GM19043 (cell line): ENCODE data around the gene GBP3.
"Not testable (repeated sequence)": the region's sequence is repeated elsewhere in the genome, so short reads cannot be mapped to it uniquely, and the experiment has no call there.

Experiments used
- ATAC-seq: cut with Tn5 transposase; IDR thresholded peaks from one replicate; pipeline ENCODE4 v1.9.1; 2021; ENCODE audit warnings: low read depth; ENCODE audit not compliant: unreplicated experiment

GBP3 gene

DNA sequence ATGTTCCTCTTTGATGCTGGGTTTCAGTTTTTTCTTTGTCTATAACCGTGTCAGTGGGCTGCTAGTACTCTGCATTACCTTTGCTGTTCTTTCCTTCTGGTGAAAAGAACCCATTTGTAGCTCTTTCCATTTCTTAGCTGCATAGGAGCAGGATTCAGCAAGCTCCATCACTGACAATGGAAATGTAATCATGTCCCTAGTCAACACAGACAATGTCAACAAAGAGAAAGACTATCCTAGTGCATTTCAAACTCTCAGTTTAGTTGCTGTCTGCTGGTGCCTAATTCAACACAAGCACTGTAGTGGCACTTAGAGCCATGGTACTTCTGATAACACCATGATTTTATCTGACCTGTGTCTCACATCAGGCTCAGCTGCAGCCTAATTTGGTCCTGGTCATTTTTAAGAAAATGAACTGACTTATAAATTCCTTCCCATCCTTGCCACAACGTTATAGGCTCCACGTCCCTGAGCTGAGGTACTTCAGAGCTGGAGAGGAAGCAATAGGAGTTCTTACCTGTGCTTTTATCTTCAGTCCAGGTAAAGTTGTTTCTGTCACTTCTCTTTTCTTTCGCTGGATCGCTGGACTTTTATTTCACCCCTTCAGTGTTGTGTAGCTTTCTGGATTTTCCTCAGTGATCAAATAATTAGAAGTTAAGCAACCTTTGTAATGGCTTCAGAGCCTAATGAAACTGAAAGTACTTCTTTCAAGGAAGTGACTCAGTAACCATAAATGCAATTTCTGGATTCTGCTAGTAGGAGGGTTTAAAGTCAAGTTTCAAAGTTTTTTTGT, at the start of gene GBP3:
Gene GBP3, minus strand, starts transcription at position 700 of the 793 bp plus-strand sequence. CDS start 2,145 bp downstream, outside the sequence.
- peak; percentile 91 for ATAC-seq

GRCh38 chr1:89070509-89070908, 47.8 kb upstream of the GBP3 start:
- ATAC-seq, result no peak

DNA sequence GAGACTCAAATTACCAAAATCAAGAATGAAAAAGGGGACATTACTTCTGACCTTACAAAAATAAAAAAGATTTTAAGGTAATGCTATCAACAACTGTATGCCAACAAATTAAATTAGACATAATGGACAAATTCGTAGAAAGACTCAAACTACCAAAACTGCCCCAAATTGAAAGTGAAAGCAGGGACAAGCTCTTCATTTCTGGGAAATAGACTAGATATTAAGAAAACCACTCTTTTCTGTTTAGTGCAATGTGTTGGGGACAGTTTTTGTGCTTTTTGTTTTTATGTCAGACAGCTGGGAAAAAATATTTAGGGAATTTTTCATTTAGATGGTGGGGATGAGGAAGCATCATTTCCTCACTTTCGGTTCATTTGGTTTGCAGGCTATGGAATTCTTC, 47.3 kb upstream of the GBP3 start:
- ATAC-seq, result no peak

DNA sequence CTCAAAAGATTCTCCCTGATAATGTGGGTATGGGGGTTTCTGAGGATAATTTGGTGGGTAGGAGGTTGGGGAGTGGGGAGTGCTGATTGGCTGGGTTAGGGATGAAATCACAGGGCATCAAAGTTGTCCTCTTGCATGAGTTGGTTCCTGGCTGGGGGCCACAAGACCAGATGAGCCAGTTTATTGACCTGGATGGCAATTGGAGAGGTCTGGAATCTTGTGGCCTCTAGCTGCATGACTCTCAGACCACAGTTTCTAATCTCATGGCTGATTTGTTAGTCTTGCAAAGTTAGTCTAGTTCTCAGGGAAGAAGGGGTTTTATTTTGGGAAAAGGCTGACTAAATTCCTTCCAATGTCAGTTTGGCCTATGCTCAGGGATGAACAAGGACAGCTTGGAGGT, 45.6 kb upstream of the GBP3 start:
- no peak for ATAC-seq

- ATAC-seq, result peak; percentile 51
Measured at GRCh38 chr1:89065079-89065868, 42.6 kb upstream of the GBP3 start, which contains the start of gene GBP1. Gene GBP1, minus strand, starts transcription at chr1:89065208. Its CDS starts 1,974 bp downstream, at chr1:89063234.

DNA sequence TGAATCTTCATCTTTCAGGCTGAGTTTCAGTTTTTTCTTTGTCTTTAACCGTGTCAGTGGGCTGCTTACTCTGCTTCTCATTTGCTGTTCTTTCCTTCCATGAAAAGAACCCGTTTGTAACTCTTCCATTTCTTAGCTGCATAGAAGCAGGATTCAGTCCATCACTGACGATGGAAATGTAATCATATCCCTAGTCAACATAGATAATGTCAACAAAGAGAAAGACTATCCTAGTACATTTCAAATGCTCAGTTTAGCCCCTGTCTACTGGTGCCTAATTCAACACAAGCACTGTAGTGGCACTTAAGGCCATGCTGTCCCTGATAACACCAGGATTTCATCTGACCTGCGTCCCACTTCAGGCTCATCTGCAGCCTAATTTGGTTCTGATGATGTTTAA, 42.0 kb upstream of the GBP3 start:
- ATAC-seq, result peak; percentile 48

GRCh38 chr1:89063094-89063493, 40.4 kb upstream of the GBP3 start:
- no peak for ATAC-seq

DNA sequence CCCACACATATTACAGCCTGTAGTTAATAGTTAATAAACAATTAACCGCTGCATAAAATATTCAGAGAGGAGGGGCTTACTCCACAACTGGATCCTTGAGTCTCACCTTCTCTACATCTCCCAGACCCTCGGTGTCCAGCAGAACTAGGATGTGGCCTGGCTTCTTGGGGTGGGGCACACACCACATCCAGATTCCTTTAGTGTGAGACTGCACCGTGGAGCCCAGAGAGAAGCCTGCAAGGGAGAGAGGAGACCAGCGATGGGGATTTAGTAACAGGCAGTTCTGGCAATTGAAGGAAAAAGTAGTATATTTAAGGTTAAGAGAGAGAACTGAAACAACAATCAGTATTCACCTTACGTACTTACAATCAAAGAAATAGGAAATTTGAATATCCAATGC, 37.4 kb upstream of the GBP3 start:
- ATAC-seq, result no peak

GRCh38 chr1:89051955-89052312, 29.3 kb upstream of the GBP3 start:
- no peak for ATAC-seq

DNA sequence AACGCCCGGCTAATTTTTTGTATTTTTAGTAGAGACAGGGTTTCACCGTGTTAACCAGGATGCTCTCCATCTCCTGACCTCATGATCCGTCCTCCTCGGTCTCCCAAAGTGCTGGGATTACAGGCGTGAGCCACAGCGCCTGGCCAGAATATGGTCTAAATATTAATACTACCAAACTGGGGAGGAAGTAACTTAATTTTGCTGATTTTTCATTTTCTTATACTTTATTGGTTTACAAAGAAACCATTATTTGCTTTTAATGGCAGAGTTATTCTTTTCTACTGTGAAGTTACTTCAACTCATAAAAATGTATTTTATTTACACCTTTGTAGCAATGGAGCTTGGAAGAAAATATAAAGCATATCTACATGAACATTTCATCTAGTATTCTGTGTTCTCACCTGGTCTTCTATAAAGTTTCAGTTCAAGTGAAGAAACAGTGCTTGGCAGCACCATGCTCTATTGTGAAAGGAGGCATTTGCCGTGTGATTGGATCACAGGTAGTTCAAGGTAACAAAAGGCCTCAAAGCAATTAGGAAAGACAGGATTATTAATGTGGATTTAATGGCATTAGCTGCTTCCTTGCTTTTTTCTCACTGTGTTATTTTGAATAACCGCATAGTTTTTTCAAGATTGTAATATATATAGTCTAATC, 28.8 kb upstream of the GBP3 start:
- ATAC-seq, result no peak

GRCh38 chr1:89050649-89051033, 28.0 kb upstream of the GBP3 start:
- ATAC-seq, result no peak

- ATAC-seq, result not testable (repeated sequence)
Measured at GRCh38 chr1:89049901-89050648, 27.4 kb upstream of the GBP3 start.

DNA sequence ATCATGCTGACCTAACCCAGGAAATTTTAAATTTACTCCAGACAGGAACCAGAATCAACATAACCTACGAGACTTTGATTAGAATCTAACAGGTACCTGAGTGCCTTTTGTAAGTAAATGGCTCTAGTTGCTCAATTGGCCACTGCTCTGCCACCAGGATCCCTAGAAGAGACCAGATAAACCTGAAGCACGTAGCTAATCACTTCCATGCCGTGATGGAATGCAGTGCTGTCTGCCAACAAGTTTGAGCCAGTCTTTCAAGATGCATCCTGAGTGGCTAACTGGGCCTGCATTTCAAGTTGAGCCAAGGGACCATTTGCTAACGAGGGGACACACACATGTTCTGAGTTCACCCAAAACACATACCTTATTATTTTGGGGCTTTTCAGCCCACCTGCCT, 26.5 kb upstream of the GBP3 start:
- ATAC-seq, result not testable (repeated sequence)

DNA sequence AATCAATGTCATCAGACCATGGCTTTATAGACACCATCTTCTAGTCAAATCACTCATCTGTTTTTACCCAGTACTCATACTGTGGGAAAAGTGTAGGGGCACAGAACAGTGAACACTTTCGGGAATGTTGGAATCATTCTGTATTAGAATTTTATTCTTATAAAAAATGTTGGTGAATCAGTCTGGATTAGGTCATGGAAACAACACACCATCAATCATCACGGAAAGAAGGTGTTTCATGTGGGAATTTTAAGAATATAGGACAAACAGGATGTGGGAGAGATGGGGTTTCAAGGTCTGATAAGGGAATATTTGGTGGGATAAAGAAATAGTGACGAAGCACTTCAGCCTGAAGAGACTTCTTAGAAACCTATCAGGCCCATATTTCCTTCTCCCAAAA, 25.1 kb upstream of the GBP3 start:
- no peak for ATAC-seq

- ATAC-seq, result not testable (repeated sequence)
Measured at GRCh38 chr1:89046318-89047183, 23.9 kb upstream of the GBP3 start.

- no peak for ATAC-seq
Measured at GRCh38 chr1:89044970-89045721, 22.5 kb upstream of the GBP3 start.

DNA sequence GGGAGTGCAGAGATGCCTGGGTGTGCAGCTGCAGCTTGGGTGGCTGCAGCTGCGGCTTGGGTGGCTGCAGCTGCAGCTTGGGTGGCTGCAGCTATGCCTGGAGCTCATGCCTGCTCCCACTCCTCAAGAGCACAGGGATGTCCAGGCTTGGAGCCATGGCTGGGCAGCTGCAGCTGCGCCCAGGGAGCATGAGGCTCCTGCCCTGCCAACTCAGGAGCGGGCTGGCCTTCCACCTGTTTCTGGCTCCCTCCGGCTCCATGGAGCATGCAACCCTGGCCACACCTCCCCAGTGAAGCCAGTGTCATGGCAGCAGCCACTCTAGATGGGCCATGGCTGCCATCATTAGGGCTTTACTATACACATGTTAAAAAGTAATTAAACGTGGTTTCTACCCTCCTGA, 21.3 kb upstream of the GBP3 start:
- no peak for ATAC-seq

DNA sequence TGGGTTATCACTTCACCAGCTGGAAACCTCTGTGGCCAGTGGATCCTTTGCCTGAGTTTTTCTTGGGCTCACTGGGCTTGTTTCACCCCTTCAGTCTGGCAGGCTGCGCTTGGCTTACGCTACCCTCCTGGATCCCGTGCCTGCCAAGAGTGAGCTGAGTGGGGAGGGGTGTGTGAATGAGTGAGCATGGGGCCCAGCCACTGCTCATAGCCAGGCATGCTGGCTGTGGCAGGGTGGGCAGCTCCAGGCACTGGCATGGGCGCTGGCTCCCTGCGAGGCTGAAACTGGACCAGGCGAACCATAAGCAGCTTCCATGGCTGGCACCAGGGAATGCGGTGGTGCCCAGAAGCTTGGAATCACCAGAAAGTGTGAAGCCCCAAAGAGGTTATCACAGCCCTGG, 19.8 kb upstream of the GBP3 start:
- ATAC-seq, result no peak

- no peak for ATAC-seq
Measured at GRCh38 chr1:89041721-89042120, 19.1 kb upstream of the GBP3 start.
